HepG2 (cell line): ENCODE results near the gene PCYT2. TPM values are rescaled to one million over a fixed set of nuclear protein-coding genes. Genes with fewer than 3 reads are reported as not detected.

Source experiments
- BATF2 ChIP-seq: sonication (generic); formaldehyde crosslinking; IDR thresholded peaks from 2 replicates; pipeline ENCODE4 v1.8.0; 2022; ENCODE audit warnings: mild to moderate bottlenecking, missing genetic modification reagents, moderate library complexity
- CEBPG ChIP-seq: IDR thresholded peaks from 2 replicates; pipeline ENCODE4 v1.6.1; 2016
- E2F5 ChIP-seq: sonication (generic); formaldehyde crosslinking; conservative IDR thresholded peaks from 2 replicates; pipeline ENCODE4 v1.4.0; 2020; ENCODE audit warnings: missing genetic modification reagents
- FOXC1 ChIP-seq: sonication (generic); formaldehyde crosslinking; IDR thresholded peaks from 2 replicates; pipeline ENCODE4 v1.8.0; 2022; ENCODE audit warnings: mild to moderate bottlenecking, missing genetic modification reagents, borderline replicate concordance
- FOXO1 ChIP-seq: sonication (generic); formaldehyde crosslinking; IDR thresholded peaks from 2 replicates; pipeline ENCODE4 v1.4.0; 2020; ENCODE audit warnings: missing genetic modification reagents
- HNRNPL ChIP-seq: fragments of 200-400 bp; formaldehyde crosslinking; IDR thresholded peaks from 2 replicates; pipeline ENCODE4 v1.6.1; 2017; ENCODE audit warnings: mild to moderate bottlenecking, low read depth, low read length
- IKZF1 ChIP-seq: fragments of 450-650 bp; IDR thresholded peaks from 2 replicates; pipeline ENCODE4 v1.7.1; 2016
- LCORL ChIP-seq, 2 experiments: fragments of 450-650 bp in 1 of 2; sonication (generic) in 1 of 2; formaldehyde crosslinking in 1 of 2; IDR thresholded peaks; 2 replicates each; pipeline versions ENCODE4 v1.5.0 to v1.6.1; 2017 to 2020; ENCODE audit warnings: antibody characterized with exemption in 1 of 2, missing genetic modification reagents in 1 of 2
- MXD4 ChIP-seq: IDR thresholded peaks from 2 replicates; pipeline ENCODE4 v1.6.1; 2016; ENCODE audit warnings: mild to moderate bottlenecking, missing biosample characterization, missing genetic modification reagents
- NFRKB ChIP-seq: fragments of 450-650 bp; IDR thresholded peaks from 2 replicates; pipeline ENCODE4 v1.6.1; 2017
- PHF5A ChIP-seq: IDR thresholded peaks from one replicate; pipeline ENCODE4 v1.6.1; 2018; ENCODE audit warnings: low read depth, missing genetic modification reagents; ENCODE audit not compliant: unreplicated experiment
- RAD21 ChIP-seq: fragments of 450-650 bp; formaldehyde crosslinking; IDR thresholded peaks from 2 replicates; pipeline ENCODE4 v1.5.0; 2020; ENCODE audit warnings: mild to moderate bottlenecking
- REL ChIP-seq: sonication (generic); formaldehyde crosslinking; conservative IDR thresholded peaks from 2 replicates; pipeline ENCODE4 v1.8.0; 2022; ENCODE audit warnings: mild to moderate bottlenecking, missing genetic modification reagents, moderate library complexity
- RXRA ChIP-seq: sonication (generic); formaldehyde crosslinking; IDR thresholded peaks from 2 replicates; pipeline ENCODE4 v1.5.1; 2020; ENCODE audit warnings: missing genetic modification reagents
- THYN1 ChIP-seq: sonication (generic); formaldehyde crosslinking; IDR thresholded peaks from 2 replicates; pipeline ENCODE4 v1.8.1; 2023; ENCODE audit warnings: low read depth, mild to moderate bottlenecking, moderate library complexity, missing genetic modification reagents, borderline replicate concordance
- ZBTB38 ChIP-seq: sonication (generic); formaldehyde crosslinking; IDR thresholded peaks from 2 replicates; pipeline ENCODE4 v1.5.1; 2020; ENCODE audit warnings: mild to moderate bottlenecking, missing genetic modification reagents
- ZKSCAN5 ChIP-seq: sonication (generic); formaldehyde crosslinking; IDR thresholded peaks from 2 replicates; pipeline ENCODE4 v1.5.1; 2020; ENCODE audit warnings: mild to moderate bottlenecking, missing genetic modification reagents
- ZNF18 ChIP-seq: sonication (generic); formaldehyde crosslinking; IDR thresholded peaks from 2 replicates; pipeline ENCODE4 v1.8.0; 2022; ENCODE audit warnings: mild to moderate bottlenecking, missing genetic modification reagents; ENCODE audit not compliant: insufficient replicate concordance
- ZNF281 ChIP-seq: sonication (generic); formaldehyde crosslinking; IDR thresholded peaks from 2 replicates; pipeline ENCODE4 v1.4.0; 2020; ENCODE audit warnings: missing genetic modification reagents, borderline replicate concordance
- ZNF605 ChIP-seq: sonication (generic); formaldehyde crosslinking; IDR thresholded peaks from 2 replicates; pipeline ENCODE4 v1.8.0; 2022; ENCODE audit warnings: mild to moderate bottlenecking, missing genetic modification reagents
- ZNF7 ChIP-seq: IDR thresholded peaks from 2 replicates; pipeline ENCODE4 v1.6.1; 2016; ENCODE audit warnings: missing biosample characterization, missing genetic modification reagents
- ZNF720 ChIP-seq: sonication (generic); formaldehyde crosslinking; IDR thresholded peaks from 2 replicates; pipeline ENCODE4 v1.4.0; 2020; ENCODE audit warnings: missing genetic modification reagents
- ZNF784 ChIP-seq: sonication (generic); formaldehyde crosslinking; IDR thresholded peaks from 2 replicates; pipeline ENCODE4 v1.5.1; 2020; ENCODE audit warnings: missing genetic modification reagents, mild to moderate bottlenecking, borderline replicate concordance
- polyA plus RNA-seq, 8 experiments: library from polyadenylated mRNA; depleted of rRNA in 3 of 8; stranded (reverse) in 7 of 8; unstranded in 1 of 8; fragments of >200 nt; fragmentation: Illumina TruSeq in 4 of 8; extraction: Trizol in 4 of 8; gene quantifications; 2 replicates each; pipeline versions ENCODE4 v1.2.1 to v1.2.3, GENCODE V29; 2011 to 2016; ENCODE audit warnings: low read depth in 4 of 8, missing spikeins in 1 of 8, mixed read lengths in 1 of 8; ENCODE audit not compliant: insufficient read depth in 1 of 8
- total RNA-seq, 5 experiments: library from RNA; depleted of rRNA; stranded (reverse); fragments of >200 nt; fragmentation: Illumina TruSeq; extraction: Trizol; gene quantifications; 2 replicates each; pipeline ENCODE4 v1.2.3, GENCODE V29; 2016; ENCODE audit warnings: low read depth in 1 of 5

PCYT2 gene
- total and polyA plus RNA-seq, 2 of the 13 experiments (the other 11 are each of a cell fraction or from before 2014, with no cell fraction given), result 147 to 297 TPM

- TF ChIP-seq ZNF784 (CRISPR knock-in tag) (no peak), ZNF18 (no peak), ZNF605 (no peak), ZBTB38 (CRISPR knock-in tag) (peak; percentile 49; the same call in 1 of the 2 replicates), RAD21 (no peak), ZNF7 (CRISPR knock-in tag) (no peak), LCORL (IDR thresholded peaks at IDR 0.05) (no peak), LCORL (CRISPR knock-in tag; IDR thresholded peaks at IDR 0.05) (peak; percentile 43; the same call in 1 of the 2 replicates), ZNF720 (no peak), ZKSCAN5 (CRISPR knock-in tag) (no peak), PHF5A (CRISPR knock-in tag) (no peak), ZNF281 (CRISPR knock-in tag) (no peak), HNRNPL (no peak; the same call in 1 of the 2 replicates), FOXO1 (CRISPR knock-in tag) (no peak), E2F5 (CRISPR knock-in tag) (no peak; the same call in 1 of the 2 replicates), RXRA (no peak; the same call in 1 of the 2 replicates), NFRKB (no peak), REL (CRISPR knock-in tag) (0 out of 2 replicates have a peak, but pooled peaks have one; percentile 38), CEBPG (no peak), IKZF1 (no peak), THYN1 (CRISPR knock-in tag) (peak; percentile 15; the same call in 1 of the 2 replicates), BATF2 (CRISPR knock-in tag) (no peak; the same call in 1 of the 2 replicates), FOXC1 (CRISPR knock-in tag) (no peak), MXD4 (CRISPR knock-in tag) (0 out of 2 replicates have a peak, but pooled peaks have one; percentile 15)
Observed at GRCh38 chr17:81867991-81868673, 43.1 kb downstream of the PCYT2 start (continued).
